HG02943 (cell line): ENCODE measurements around the gene GPC6.

Source experiments
- ATAC-seq: cut with Tn5 transposase; IDR thresholded peaks from one replicate; pipeline ENCODE4 v1.9.1; 2021; ENCODE audit warnings: mild to moderate bottlenecking, low read depth, moderate library complexity; ENCODE audit not compliant: unreplicated experiment

Gene GPC6

DNA sequence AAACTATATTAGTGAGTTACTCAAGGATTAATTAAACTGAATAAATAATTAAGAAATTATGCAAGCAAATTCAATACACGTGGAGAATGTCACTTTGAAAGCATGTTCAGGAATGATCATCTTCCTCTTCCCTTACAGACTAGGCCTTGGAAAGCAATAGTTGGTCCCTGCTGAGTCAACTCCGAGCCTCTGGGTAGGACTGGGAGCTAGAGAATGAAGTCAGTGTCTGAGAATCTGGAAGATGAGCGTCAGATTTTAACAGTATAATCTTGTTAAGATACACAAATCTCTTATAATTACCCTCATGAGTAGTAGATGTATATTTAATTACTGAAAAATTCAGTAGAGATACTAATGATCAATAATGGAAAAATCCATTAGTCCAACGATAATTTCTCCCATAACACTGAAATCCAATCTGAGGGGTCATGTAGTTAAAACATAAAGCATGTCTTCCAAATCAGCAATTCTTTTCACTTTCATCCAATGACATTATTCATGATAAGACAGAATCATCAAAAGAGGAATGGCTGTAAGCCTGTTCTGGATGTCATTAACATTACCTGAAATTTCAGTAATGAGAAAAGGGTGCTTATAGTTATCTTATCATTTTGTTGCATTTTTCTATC is 829.9 kb downstream of the GPC6 start:
- ATAC-seq = no peak

DNA sequence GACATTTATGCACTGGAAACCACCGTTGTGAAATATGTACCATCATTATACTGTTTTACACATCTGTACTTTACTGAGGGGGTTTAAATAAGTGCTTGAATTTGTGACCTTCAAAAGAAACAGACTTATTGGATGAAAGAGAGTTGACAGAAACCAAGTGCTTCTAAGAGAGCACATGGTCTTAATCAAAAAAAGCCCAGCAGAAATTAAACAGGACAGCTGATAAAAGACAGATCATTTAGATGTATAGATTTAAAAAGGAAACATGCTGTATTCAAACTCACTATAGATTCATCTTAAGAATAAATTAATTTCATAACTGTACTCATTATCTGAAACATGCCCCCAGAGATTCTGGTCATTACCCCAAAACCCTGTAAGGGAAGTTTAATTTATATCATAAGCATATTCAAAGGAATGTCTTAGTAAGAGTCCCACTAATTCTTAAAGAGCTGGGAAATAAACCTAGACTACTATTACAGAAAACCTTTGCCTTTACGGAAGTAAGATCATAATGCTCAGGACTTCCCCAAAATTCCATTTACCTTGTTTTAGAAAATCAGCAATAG is 831.1 kb downstream of the GPC6 start:
- no peak for ATAC-seq

DNA sequence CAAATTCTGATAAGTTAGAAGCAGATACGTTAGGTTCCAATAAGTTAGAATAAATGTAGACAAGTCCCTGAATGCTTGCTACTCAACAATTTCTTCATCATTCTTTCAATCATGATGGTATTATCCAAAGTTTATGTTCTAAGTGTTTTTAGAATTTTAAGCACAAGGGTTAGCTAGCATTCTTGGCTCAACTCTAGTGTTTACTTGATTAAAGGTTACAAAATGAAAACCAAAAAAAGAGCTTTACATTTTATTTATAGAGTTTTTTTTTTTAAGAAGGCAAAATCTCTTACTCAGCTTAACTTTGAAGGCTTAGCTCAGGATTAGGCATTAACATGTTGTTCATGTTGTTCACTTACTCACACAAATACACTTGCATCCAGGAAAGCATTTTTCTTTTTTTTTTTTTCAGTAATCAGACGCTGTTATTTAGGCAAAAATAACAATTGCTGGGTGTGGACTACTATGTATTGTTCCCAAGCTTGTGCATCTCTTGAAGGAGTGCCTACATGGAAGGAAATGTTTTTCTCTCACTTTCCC is 832.3 kb downstream of the GPC6 start:
- no peak for ATAC-seq

DNA sequence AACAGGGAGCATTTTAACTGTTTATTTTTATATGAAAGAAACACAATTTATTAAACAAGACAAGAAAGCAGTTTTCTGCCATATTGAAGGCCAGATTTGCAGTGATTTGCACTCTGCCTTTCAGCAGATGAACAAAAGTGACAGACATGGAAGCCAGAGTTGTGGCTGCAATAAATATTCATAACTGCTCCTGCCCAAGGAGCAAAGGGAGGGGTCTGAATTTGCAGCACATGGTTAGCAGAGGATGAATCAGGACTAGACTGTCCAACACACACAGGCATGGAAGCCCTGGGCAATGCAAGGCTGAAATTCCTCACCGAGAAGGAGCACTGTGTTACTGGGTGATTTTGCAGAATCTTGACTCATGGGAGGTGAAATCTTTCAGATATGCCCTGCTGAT is 834.7 kb downstream of the GPC6 start:
- no peak for ATAC-seq

DNA sequence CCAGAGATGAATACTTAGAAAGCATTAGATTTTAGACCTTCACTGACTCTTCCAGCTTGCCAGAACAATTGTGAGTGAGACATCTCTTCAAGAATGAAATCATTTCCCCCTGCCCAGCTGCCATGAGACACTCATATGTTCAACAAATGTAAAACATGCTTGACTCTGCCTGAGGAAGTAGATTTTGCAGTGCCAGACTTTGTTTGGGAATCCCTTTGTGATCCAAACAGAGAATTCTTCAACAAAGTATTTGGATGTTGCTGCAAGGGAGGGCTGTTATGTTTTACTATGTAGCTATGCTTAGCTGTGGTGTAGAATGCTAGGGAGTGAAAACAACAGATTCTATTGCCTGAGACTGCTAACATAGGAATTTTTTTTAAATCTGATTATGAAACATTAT is 836.5 kb downstream of the GPC6 start:
- no peak for ATAC-seq

DNA sequence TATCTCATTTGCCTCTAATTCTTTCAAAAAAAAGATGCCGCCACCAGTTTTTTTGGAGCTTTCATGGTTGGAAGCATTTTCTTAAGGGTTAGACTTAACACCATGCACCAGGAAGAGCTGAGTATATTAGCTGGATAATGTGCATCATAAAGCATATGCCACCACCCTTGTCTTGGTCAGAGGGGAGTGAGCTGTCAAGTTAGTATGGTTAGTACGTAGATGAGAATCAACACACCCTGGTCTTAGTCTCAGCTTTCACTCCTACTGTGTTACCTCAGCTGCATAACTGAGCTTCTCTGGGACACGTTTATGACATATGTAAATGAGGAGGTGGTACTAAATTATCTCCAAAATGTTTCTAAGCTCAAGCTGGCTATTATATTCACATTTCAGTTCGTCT is 837.2 kb downstream of the GPC6 start:
- ATAC-seq = no peak

DNA sequence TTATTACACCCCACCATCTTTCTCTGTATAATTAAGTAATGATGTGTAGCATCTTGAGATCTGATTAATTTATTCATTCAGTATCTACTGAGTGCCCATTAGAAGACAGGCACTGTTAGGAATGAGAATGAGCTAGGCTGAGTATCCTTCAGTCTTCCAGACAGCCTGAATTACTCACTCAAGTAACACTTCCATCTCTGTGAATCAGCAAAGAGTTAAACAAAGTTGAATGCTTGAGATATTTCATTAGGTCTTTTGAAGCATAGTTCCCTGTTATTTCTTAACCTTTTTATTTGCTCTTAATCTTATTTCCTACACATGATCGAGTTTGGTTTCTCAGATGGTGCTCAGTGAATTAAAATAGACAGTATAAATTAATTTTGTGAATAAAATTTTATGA is 839.1 kb downstream of the GPC6 start:
- no peak for ATAC-seq

DNA sequence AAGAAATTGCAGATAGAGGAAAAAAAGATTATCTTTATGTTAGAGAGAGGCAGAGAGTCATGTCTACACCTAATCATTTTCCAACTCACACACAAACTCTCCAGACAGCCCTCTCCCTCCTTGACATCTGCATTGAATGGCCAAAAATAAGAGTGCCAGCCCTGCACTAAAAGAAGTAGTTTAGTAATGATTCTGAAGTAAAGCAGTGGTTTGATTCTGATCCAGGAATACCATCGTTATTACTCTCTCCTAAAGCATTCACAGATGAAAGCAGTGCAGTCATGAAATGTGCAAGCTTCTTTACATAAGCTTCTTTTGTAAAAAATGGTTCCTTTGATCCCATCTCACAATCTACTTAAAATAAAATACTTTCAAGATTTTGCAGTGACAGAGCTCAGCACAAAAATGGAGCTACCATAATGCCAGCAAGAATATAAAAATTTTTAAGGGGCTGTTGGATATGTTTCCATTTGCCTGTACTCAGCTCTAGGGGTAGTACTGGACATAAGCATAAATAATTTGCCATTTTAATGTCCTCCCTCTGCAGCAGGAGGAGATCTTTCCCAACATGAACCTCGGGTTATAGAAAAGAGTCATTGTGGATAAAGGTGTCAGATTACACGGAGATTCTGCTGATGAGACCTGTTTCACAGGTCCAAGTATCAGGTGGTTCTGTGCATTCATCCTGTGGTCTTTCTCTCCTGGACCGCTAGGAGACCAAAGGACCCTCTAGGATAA is 846.6 kb downstream of the GPC6 start:
- no peak for ATAC-seq

DNA sequence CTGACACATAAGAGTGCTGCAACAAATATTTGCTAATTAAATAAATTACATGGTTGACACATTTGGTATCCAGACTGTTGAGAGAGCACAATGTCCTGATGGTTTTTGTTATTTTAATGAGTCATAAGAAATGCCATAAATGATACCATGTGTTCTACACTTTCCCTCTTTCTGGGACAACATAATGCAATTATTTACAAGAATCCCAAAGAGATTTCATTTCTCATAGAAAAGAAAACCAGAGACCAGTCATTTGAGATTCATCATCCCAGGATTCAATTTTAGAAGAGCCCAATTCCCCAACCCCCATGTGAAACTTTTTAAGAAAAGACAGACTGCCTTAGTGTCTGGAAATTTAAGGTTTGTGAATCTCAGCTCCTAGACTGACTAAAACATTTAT is 853.3 kb downstream of the GPC6 start:
- no peak for ATAC-seq

DNA sequence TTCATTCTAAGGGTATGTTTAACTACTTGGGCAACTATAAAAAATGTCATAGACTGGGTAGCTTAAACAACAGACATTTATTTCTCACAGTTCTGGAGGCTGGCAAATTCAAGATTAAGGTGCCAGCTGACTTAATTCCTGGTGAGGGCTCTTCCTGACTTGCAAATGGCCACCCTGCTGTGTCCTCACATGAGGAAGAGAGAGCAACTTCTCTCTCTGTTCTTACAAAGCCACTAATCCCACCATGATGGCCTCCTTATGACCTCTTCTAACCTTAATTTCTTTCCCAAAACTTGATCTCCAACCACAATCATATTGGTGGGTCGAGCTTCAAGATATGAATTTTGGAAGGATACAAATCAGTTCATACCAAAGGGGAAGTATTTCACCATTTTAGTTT is 853.9 kb downstream of the GPC6 start:
- no peak for ATAC-seq

DNA sequence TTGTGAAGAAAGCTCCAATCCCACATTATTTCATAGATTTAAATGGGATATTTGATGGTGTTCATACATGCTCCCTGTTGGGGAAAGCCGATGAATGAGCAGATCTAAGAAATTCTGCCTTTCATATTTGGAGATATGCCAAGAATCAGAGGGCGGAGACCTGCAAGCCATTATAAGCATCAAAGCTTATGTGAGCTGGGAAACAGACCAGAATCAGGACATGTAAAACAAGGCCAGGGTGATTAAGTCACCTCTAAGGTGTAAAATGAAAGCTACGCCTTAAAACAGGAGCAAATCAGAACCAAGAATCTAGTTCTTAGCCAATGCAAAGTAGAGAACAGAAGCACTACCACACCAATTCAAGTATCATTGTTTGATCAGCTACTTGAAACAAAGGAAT is 860.5 kb downstream of the GPC6 start:
- no peak for ATAC-seq

DNA sequence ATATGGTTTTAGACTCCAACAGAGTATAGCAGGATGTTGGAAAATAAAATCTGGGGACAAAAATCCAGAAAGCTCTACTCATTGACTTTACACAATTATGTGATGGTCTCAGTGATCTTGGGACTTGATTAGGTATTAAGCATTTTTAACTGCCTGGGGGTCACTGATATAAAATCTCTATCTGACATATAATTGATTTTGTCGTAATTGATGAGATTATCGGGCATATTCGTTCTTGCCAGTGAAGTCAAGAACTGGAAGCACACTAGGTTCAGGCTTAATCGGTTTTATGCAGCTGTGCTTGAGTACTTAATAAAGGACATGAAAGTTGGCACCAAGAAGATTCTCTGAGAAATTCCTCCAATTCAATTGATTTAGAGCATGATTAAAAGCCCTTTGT is 862.1 kb downstream of the GPC6 start:
- no peak for ATAC-seq

DNA sequence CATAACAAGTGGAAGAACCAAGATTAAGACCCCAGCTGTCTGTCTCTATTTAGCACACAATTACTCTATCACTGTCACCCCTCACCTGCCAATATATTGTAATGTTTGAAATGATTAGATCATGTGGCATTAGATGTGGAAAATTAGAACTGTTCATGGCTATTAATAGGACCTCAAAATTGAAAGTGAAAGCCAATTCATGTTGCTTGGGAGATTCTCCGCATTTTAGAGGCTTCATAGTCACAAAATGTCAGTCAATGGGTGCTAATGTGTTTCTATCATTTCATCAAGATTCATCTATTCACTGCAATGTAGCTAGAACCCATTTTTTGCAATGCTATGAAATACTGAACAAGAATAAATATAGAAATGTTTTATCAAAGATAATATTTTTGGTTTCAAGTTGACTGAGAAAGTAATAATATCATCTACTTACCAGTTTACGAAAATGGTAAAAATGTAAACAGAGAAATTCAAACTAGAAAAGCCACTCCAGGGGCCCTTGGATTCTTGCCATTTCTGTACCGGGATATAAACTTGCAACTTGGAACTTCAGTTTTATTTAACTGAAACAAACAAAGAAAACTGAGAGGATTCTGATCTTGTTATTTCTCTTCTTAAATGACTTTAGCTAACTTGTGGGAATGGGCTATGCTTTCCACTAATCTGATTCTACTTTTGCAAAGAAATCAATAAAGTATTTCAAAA is 864.3 kb downstream of the GPC6 start:
- no peak for ATAC-seq

DNA sequence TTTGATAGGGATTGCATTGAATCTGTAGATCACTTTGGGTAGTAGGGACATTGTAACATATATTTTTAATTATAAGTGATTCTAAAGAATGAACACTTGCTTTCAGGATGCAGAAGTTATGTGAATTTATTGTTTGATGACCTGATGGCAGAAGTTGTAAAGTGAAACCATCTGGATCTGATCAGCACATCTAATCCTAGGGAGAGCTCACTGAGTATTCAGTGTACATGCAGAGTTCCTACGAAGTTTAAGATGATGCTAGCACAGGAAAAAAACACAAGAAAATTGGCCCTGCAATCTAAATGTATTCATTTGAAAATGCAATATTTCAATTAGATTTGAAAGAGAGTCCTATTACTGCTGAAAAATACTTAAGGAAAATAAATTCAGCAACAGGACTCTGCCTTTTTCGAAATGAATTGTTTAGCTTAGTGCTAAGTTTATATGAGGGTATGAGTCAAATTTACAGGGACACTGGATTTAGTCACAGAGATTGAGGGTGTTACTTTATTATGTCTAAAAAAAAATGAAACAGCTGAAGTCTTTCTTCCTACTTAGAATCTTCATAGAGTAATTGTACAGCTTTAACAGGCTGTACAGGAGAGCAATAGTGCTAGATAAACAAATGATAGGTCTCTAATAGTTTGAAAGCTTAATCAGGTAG is 867.2 kb downstream of the GPC6 start:
- ATAC-seq = no peak

DNA sequence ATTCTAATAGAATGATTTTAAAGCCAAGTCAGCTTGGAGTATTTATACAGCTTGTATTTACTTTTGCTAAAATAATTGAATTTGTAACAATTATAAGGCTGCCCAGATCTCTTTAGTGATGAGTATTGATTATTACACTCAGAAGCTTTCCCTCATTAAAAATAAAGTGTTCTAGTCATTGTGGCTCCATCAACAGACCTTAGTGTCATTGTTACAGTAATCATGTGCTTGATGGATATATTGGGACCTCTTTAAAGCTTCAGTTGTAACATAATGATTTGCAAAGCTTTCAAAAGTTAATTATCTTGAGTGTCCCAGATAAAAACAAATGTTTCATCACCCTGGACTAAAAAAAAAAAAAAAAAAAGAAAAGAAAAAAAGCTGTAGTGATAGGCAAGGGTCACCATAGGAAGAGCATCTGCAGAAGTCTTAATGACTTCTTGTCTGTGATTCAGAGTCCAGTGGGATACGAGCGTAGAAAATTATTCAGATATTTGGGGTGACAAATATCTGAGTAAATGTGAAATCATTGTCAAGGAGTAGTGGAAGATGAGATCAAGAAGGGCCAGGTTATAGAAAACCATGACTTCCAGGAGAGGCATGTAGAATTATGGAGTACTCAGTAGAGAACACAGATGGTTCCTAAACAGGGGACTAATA is 883.2 kb downstream of the GPC6 start:
- ATAC-seq = no peak

DNA sequence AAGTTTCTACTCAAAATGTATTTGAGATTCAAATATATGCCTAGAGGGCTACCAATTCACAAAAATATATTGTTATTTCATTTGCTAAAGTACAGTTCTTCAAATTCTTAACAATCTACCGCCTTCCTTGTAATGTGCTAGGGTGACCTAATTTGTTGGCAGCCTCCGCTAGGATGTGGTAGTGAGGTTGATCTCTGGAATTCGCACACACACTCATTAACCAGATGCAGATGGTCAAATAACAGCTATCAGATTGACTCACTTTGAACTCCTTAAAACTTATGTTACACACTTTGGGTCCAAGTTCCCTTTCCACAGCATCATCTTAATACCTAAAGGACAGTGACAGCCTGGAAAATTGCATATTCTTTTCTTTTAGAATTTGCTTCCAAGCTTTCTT is 885.6 kb downstream of the GPC6 start:
- ATAC-seq = no peak

DNA sequence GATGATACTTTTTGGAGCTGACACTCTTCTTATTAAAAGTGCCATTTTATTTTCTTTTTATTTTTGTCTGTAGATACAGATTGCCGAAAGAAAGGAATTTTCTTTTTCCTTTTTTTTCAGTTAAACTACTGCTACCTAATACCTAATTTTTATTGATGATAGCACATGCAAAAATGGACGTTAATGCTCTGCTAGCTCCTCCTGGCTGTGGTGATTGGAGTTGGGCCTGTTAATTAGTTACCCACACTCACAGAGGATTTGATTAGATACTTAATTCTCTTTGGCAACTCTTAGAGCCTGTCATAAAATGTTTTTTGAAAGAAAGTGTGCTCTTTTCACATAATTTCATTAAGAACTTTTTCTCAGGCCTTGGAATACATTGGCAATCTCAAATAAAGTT is 886.1 kb downstream of the GPC6 start:
- no peak for ATAC-seq

DNA sequence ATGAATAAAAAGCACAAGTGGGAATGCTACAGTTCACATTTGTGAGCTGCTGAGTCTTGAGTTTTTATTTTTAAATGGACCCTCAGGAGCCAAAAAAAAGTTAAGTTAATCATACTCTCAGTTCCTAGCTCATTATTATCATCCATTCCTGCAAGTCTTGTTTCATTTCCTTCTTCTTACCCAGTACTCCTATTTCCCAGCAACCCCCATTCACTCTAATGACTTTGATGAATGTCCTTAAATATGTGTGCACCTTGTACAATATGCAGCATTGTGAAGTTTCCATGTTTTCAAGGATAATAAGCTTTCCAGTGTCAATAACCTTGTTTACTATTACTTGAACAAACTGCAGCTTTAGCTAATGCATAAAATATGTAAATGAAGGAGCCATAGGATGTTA is 886.6 kb downstream of the GPC6 start:
- ATAC-seq = no peak

DNA sequence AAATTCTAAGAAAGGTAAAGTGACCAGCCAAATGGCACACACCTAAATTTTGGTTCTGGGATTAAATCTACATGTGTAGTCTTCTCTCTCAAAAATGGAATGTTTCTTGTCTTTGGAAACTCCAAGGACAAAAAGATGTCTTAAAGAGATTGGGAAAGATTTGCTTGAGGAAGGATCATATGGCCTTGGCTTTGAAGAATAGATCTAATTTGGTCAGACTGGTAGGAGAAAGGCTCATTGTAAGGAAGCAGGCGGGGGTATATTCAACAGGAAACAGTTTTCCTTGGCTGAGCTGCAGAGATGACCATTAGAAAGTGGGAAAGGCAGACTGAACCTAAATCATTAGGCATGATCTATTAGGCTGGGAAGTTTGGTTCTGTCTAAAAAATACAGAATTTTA is 887.6 kb downstream of the GPC6 start:
- ATAC-seq = no peak

DNA sequence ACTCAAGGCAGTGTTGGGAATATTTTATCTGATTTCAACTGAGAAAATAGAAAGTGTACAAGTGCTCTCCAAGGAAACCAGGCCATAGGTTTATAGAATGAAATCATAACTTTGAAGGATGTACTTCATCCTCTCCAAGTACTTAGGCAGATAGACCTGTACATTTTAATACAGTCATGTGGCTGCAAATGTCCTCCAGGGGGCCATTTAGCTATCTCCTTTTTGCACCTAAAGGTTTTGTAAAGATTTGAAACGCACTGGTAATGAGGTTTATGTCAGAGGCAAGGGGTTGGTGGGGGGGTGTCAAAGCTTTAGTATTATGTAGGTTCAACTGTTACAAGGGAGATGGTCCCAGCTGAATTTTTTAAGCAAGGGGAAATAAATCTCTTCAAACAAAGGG is 888.4 kb downstream of the GPC6 start:
- no peak for ATAC-seq
